WTC11 (cell line): ENCODE data around the gene RSPO1. TPM values are rescaled to one million over a fixed set of nuclear protein-coding genes. Genes with fewer than 3 reads are reported as not detected.

Experiments
- ATAC-seq: fragments of 200-7000 bp; cut with Tn5 transposase; 2 replicates; pipeline ENCODE4 v1.10.0; 2021; ENCODE audit warnings: mild to moderate bottlenecking, moderate library complexity
- CTCF ChIA-PET: fragments of 300-600 bp; sonication (Branson Sonifier 250); formaldehyde crosslinking; loops from one replicate; lab custom pipeline; 2021; ENCODE audit warnings: antibody characterized with exemption; lab: Charles Lee
- POLR2A ChIA-PET: fragments of 350-600 bp; sonication (Branson Sonifier 250); formaldehyde crosslinking; loops from one replicate; lab custom pipeline; 2021; ENCODE audit warnings: antibody characterized with exemption; lab: Charles Lee
- DNase-seq: peaks from one replicate; pipeline ENCODE4 v3.0.0; 2021; ENCODE audit warnings: low spot score
- H3K27ac Mint-ChIP-seq: 2 replicates; pipeline ENCODE4 v1.8.0; 2021; ENCODE audit warnings: mixed read lengths
- H3K27me3 Mint-ChIP-seq: 2 replicates; pipeline ENCODE4 v1.8.0; 2021; ENCODE audit warnings: low read depth, mild to moderate bottlenecking, moderate library complexity, mixed read lengths
- H3K36me3 Mint-ChIP-seq: 2 replicates; pipeline ENCODE4 v1.8.0; 2021; ENCODE audit warnings: mixed read lengths
- H3K4me1 Mint-ChIP-seq: 2 replicates; pipeline ENCODE4 v1.8.0; 2022; ENCODE audit warnings: mixed read lengths
- H3K4me3 Mint-ChIP-seq: 2 replicates; pipeline ENCODE4 v1.8.0; 2021; ENCODE audit warnings: mild to moderate bottlenecking, moderate library complexity, mixed read lengths
- H3K9me3 Mint-ChIP-seq: 2 replicates; pipeline ENCODE4 v1.8.0; 2021; ENCODE audit warnings: mixed read lengths
- AFF4 ChIP-seq: sonication (generic); formaldehyde crosslinking; IDR thresholded peaks from 2 replicates; pipeline ENCODE4 v1.8.1; 2023; ENCODE audit warnings: mild to moderate bottlenecking, missing genetic modification reagents, borderline replicate concordance
- AR ChIP-seq: fragments of 250-450 bp; sonication (Bioruptor Pico); IDR thresholded peaks from 2 replicates; pipeline ENCODE4 v1.9.0; 2021; ENCODE audit warnings: mild to moderate bottlenecking
- E2F4 ChIP-seq: sonication (generic); formaldehyde crosslinking; IDR thresholded peaks from 2 replicates; pipeline ENCODE4 v1.8.1; 2022; ENCODE audit warnings: low read depth, mild to moderate bottlenecking, moderate library complexity, missing genetic modification reagents, borderline replicate concordance
- EMX1 ChIP-seq: fragments of 250-450 bp; sonication (Bioruptor Pico); IDR thresholded peaks from 2 replicates; pipeline ENCODE4 v1.8.0; 2021; ENCODE audit warnings: mild to moderate bottlenecking
- FOXJ3 ChIP-seq: sonication (generic); formaldehyde crosslinking; IDR thresholded peaks from 2 replicates; pipeline ENCODE4 v1.9.0; 2021; ENCODE audit warnings: missing genetic modification reagents, mild to moderate bottlenecking, borderline replicate concordance
- IRF2 ChIP-seq: sonication (generic); formaldehyde crosslinking; IDR thresholded peaks from 2 replicates; pipeline ENCODE4 v1.8.0; 2022; ENCODE audit warnings: low read depth, missing genetic modification reagents, borderline replicate concordance
- JAZF1 ChIP-seq: fragments of 250-450 bp; sonication (Bioruptor Pico); IDR thresholded peaks from 2 replicates; pipeline ENCODE4 v1.9.0; 2021; ENCODE audit warnings: moderate library complexity, mild to moderate bottlenecking, inconsistent platforms
- MAX ChIP-seq: sonication (generic); formaldehyde crosslinking; IDR thresholded peaks from 2 replicates; pipeline ENCODE4 v1.8.0; 2022; ENCODE audit warnings: mild to moderate bottlenecking, missing genetic modification reagents
- MLX ChIP-seq: sonication (generic); formaldehyde crosslinking; IDR thresholded peaks from 2 replicates; pipeline ENCODE4 v1.8.1; 2023; ENCODE audit warnings: mild to moderate bottlenecking, missing genetic modification reagents, moderate library complexity
- NFE2L1 ChIP-seq: sonication (generic); formaldehyde crosslinking; IDR thresholded peaks from 2 replicates; pipeline ENCODE4 v1.8.1; 2023; ENCODE audit warnings: missing genetic modification reagents
- RELA ChIP-seq: sonication (generic); formaldehyde crosslinking; IDR thresholded peaks from 2 replicates; pipeline ENCODE4 v1.8.1; 2022; ENCODE audit warnings: missing genetic modification reagents, mild to moderate bottlenecking, borderline replicate concordance
- ZMAT4 ChIP-seq: fragments of 250-450 bp; sonication (Bioruptor Pico); IDR thresholded peaks from 2 replicates; pipeline ENCODE4 v1.9.0; 2021; ENCODE audit warnings: mild to moderate bottlenecking
- ZNF138 ChIP-seq: sonication (generic); formaldehyde crosslinking; conservative IDR thresholded peaks from 2 replicates; pipeline ENCODE4 v1.8.1; 2022; ENCODE audit warnings: mild to moderate bottlenecking, moderate library complexity, missing genetic modification reagents
- ZNF263 ChIP-seq: sonication (generic); formaldehyde crosslinking; IDR thresholded peaks from 2 replicates; pipeline ENCODE4 v1.8.1; 2022; ENCODE audit warnings: low read depth, mild to moderate bottlenecking, moderate library complexity, missing genetic modification reagents
- ZNF281 ChIP-seq: sonication (generic); formaldehyde crosslinking; IDR thresholded peaks from 2 replicates; pipeline ENCODE4 v1.8.0; 2023; ENCODE audit warnings: mild to moderate bottlenecking, missing genetic modification reagents
- ZNF396 ChIP-seq: fragments of 250-450 bp; sonication (Bioruptor Pico); IDR thresholded peaks from 2 replicates; pipeline ENCODE4 v1.8.0; 2021; ENCODE audit warnings: mild to moderate bottlenecking, moderate library complexity, borderline replicate concordance
- ZNF532 ChIP-seq: fragments of 250-450 bp; sonication (Bioruptor Pico); IDR thresholded peaks from 2 replicates; pipeline ENCODE4 v1.9.0; 2021; ENCODE audit warnings: mild to moderate bottlenecking, borderline replicate concordance
- ZNF671 ChIP-seq: fragments of 250-450 bp; sonication (Bioruptor Pico); IDR thresholded peaks from 2 replicates; pipeline ENCODE4 v1.8.0; 2021; ENCODE audit warnings: mild to moderate bottlenecking
- total RNA-seq: library from RNA; stranded (reverse); gene quantifications from 3 replicates; pipeline ENCODE4 v1.2.3, GENCODE V29; 2021

Gene RSPO1
- total RNA-seq, 1 experiment from 2014 or later: 0.13 TPM

- no peak for ATAC-seq
- DNase-seq: no peak
- Mint-ChIP-seq H3K36me3 (no peaks in the 10 kb centered on the region), H3K9me3 (no peaks in the 10 kb centered on the region), H3K27me3 (peaks cover 2% of the 10 kb centered on the region; the same call in 1 of the 2 replicates), H3K4me3 (no peak overlapping the region), H3K27ac (no peak overlapping the region), H3K4me1 (no peaks in the 10 kb centered on the region)
- ChIA-PET CTCF (interaction anchor here (1.8 kb wide), 1 partner anchor 67 kb away, joined by 5 read pairs; no protein-coding TSS in a partner anchor), POLR2A (no interaction called here)
- TF ChIP-seq IRF2 (CRISPR knock-in tag) (no peak), EMX1 (CRISPR knock-in tag) (no peak), NFE2L1 (no peak), FOXJ3 (CRISPR knock-in tag) (no peak), AFF4 (no peak), ZNF263 (CRISPR knock-in tag) (no peak), ZNF138 (CRISPR knock-in tag) (no peak), MLX (CRISPR knock-in tag) (no peak), JAZF1 (CRISPR knock-in tag) (no peak), E2F4 (CRISPR knock-in tag) (no peak), ZNF671 (CRISPR knock-in tag) (no peak), ZNF532 (CRISPR knock-in tag) (no peak), ZNF281 (no peak), MAX (no peak), ZNF396 (CRISPR knock-in tag) (no peak), RELA (CRISPR knock-in tag) (no peak), ZMAT4 (CRISPR knock-in tag) (no peak), AR (CRISPR knock-in tag) (no peak)
These were observed 35.4 kb upstream of the RSPO1 start for GRCh38 chr1:37670133-37670532.
